SU-DHL-6 (cell line): ENCODE measurements around the gene RABL6.

ENCODE experiments used
- H2AFZ ChIP-seq: fragments of 200-600 bp; sonication (generic); 2 replicates; pipeline ENCODE4 v1.6.1; 2014; ENCODE audit warnings: low read depth, mild to moderate bottlenecking, moderate library complexity, mixed read lengths, antibody characterized with exemption, low read length; ENCODE audit not compliant: severe bottlenecking
- H3F3A ChIP-seq: fragments of 200-600 bp; shearing (Covaris generic); 2 replicates; pipeline ENCODE4 v1.6.0; 2016; ENCODE audit warnings: antibody characterized with exemption, mild to moderate bottlenecking; ENCODE audit not compliant: insufficient read depth
- H3K27ac ChIP-seq: fragments of 200-600 bp; sonication (generic); 2 replicates; pipeline ENCODE4 v1.5.1; 2016; ENCODE audit warnings: low read depth, mild to moderate bottlenecking, low read length, moderate library complexity, mixed read lengths
- H3K27me3 ChIP-seq: fragments of 200-600 bp; sonication (generic), shearing (Covaris generic); 2 replicates; pipeline ENCODE4 v1.6.0; 2014; ENCODE audit warnings: mild to moderate bottlenecking, low read length
- H3K36me3 ChIP-seq: fragments of 200-600 bp; sonication (generic); 2 replicates; pipeline ENCODE4 v1.6.1; 2014; ENCODE audit warnings: mild to moderate bottlenecking, low read length, mixed read lengths
- H3K4me2 ChIP-seq: fragments of 300-600, 200-600 bp; shearing (Covaris generic), sonication (generic); 2 replicates; pipeline ENCODE4 v1.6.0; 2014; ENCODE audit warnings: low read length, low read depth, mild to moderate bottlenecking; ENCODE audit not compliant: poor library complexity, severe bottlenecking
- H3K4me3 ChIP-seq: fragments of 200-600 bp; sonication (generic); 2 replicates; pipeline ENCODE4 v1.5.1; 2014; ENCODE audit warnings: antibody characterized with exemption, low read length, mild to moderate bottlenecking, mixed read lengths; ENCODE audit not compliant: insufficient read depth, poor library complexity, severe bottlenecking
- H3K79me2 ChIP-seq: fragments of 200-600 bp; sonication (generic); 2 replicates; pipeline ENCODE4 v1.6.1; 2014; ENCODE audit warnings: mild to moderate bottlenecking, low read length, moderate library complexity; ENCODE audit not compliant: insufficient read depth
- H3K9ac ChIP-seq: fragments of 200-600 bp; sonication (generic); 2 replicates; pipeline ENCODE4 v1.7.0; 2014; ENCODE audit warnings: mild to moderate bottlenecking, low read length
- H3K9me2 ChIP-seq: fragments of 200-600 bp; sonication (generic); replicated peaks from 2 replicates; pipeline ENCODE4 v1.6.1; 2014; ENCODE audit warnings: low read length; ENCODE audit not compliant: insufficient read depth
- H3K9me3 ChIP-seq: fragments of 200-600 bp; sonication (generic); 2 replicates; pipeline ENCODE4 v1.6.1; 2014; ENCODE audit warnings: low read length, mixed read lengths; ENCODE audit not compliant: insufficient read depth
- H4K20me1 ChIP-seq: fragments of 200-600 bp; sonication (generic); 2 replicates; pipeline ENCODE4 v1.6.1; 2014; ENCODE audit warnings: low read depth, mild to moderate bottlenecking, antibody characterized with exemption, low read length, moderate library complexity, mixed read lengths
- EZH2phosphoT487 ChIP-seq: fragments of 200-600 bp; sonication (generic), shearing (Covaris generic); conservative IDR thresholded peaks from 2 replicates; pipeline ENCODE4 v1.6.1; 2018; ENCODE audit warnings: mild to moderate bottlenecking, antibody characterized with exemption, low read length, moderate library complexity, mixed read lengths
- TF ChIP-seq, protein P1 (sequence below): fragments of 200-600 bp; sonication (generic); IDR thresholded peaks from one replicate; pipeline ENCODE4 v1.5.1; 2017; ENCODE audit warnings: antibody characterized with exemption, mild to moderate bottlenecking, low read length, moderate library complexity; ENCODE audit not compliant: insufficient read depth, poor library complexity, severe bottlenecking

The RABL6 gene

DNA sequence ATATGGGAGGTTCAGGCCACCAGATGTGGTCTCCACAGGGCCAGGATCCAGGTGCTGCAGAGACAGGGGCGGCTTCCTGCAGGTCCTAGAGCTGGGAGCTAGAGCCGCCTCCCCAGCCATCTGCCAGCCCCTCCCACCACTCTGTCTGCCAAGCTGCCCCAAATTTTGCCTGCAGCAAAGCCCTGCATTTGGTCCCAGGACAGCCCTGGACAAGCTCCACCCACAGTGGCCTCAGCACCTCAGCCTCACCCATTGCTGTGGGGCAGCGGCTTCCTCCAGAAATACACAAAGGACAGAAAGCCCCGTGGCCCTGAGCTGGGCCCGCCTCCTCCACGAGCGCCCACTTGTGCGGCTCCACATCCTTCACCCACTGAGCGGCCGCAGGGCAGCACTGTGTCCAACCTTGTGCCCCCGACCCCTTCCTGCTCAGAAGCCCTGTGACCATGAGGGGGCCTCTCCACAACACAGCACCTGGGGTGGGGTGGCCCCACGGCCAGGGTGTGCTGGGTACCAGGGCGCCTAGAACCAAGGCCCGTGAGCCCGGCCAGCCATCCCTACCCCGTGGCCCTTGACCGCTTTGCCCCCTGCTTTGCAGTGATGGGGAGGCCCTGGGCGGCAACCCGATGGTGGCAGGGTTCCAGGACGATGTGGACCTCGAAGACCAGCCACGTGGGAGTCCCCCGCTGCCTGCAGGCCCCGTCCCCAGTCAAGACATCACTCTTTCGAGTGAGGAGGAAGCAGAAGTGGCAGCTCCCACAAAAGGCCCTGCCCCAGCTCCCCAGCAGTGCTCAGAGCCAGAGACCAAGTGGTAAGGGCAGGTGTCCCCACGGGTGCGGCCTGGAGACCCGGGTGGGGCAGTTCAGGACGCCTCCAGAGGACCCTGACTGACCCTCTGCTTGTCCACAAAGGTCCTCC, 30.8 kb downstream of the RABL6 start:
- Histone ChIP-seq H3K9me3 (no peaks in the 10 kb centered on the region), H3K9me2 (no peaks in the 10 kb centered on the region), H4K20me1 (no peaks in the 10 kb centered on the region), H3K27ac (no peak overlapping the region), H3F3A (no peaks in the 10 kb centered on the region; the same call in 1 of the 2 replicates), H3K27me3 (no peaks in the 10 kb centered on the region), H2AFZ (no peak overlapping the region), H3K79me2 (no peaks in the 10 kb centered on the region), H3K4me3 (no peak overlapping the region), H3K4me2 (no peak overlapping the region), H3K9ac (no peak overlapping the region), H3K36me3 (no peaks in the 10 kb centered on the region)
- TF ChIP-seq EZH2phosphoT487 = no peak
- TF ChIP-seq, protein P1, sequence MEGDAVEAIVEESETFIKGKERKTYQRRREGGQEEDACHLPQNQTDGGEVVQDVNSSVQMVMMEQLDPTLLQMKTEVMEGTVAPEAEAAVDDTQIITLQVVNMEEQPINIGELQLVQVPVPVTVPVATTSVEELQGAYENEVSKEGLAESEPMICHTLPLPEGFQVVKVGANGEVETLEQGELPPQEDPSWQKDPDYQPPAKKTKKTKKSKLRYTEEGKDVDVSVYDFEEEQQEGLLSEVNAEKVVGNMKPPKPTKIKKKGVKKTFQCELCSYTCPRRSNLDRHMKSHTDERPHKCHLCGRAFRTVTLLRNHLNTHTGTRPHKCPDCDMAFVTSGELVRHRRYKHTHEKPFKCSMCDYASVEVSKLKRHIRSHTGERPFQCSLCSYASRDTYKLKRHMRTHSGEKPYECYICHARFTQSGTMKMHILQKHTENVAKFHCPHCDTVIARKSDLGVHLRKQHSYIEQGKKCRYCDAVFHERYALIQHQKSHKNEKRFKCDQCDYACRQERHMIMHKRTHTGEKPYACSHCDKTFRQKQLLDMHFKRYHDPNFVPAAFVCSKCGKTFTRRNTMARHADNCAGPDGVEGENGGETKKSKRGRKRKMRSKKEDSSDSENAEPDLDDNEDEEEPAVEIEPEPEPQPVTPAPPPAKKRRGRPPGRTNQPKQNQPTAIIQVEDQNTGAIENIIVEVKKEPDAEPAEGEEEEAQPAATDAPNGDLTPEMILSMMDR = no peak

DNA sequence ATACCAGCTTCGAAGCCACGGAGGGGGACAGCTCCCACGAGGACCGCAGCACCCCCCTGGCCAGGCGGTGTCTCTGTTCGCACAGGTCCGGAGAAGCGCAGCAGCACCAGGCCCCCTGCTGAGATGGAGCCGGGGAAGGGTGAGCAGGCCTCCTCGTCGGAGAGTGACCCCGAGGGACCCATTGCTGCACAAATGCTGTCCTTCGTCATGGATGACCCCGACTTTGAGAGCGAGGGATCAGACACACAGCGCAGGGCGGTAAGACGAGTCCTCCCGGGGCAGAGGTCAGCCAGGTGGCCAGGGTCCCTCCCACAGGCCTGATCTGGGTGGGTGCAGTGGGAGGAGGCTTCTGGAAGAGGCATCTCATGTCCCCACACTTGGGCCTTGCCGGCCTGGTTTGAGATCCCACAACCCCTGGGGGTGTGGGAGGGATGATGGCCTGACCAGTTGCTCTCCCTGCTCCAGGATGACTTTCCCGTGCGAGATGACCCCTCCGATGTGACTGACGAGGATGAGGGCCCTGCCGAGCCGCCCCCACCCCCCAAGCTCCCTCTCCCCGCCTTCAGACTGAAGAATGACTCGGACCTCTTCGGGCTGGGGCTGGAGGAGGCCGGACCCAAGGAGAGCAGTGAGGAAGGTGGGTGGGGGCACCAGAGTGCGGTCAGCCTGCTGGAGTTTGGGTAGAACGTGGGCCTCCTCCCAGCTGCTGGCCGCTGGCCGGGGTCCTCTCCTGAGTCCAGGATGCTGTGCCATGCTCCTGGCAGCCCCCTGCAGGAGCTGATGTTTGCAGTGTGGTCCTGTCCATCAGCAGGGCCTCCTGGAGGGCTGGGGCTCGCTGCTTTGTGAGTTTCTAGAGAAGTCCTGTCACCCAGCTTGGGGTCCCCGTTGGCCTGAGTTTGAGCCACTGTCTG, 31.7 kb downstream of the RABL6 start:
- H3K27me3 ChIP-seq = no peaks in the 10 kb centered on the region
- no peaks in the 10 kb centered on the region for H3K36me3 ChIP-seq
- H3K9me2 ChIP-seq = no peaks in the 10 kb centered on the region
- H4K20me1 ChIP-seq = no peaks in the 10 kb centered on the region
- H3K4me3 ChIP-seq = no peak overlapping the region
- no peak overlapping the region for H3K4me2 ChIP-seq
- H3K9ac ChIP-seq = no peak overlapping the region
- no peak overlapping the region for H2AFZ ChIP-seq
- H3F3A ChIP-seq = no peaks in the 10 kb centered on the region; the same call in 1 of the 2 replicates
- no peaks in the 10 kb centered on the region for H3K79me2 ChIP-seq
- no peaks in the 10 kb centered on the region for H3K9me3 ChIP-seq
- H3K27ac ChIP-seq = no peak overlapping the region
- no peak for TF ChIP-seq EZH2phosphoT487
- TF ChIP-seq, protein P1 = no peak

DNA sequence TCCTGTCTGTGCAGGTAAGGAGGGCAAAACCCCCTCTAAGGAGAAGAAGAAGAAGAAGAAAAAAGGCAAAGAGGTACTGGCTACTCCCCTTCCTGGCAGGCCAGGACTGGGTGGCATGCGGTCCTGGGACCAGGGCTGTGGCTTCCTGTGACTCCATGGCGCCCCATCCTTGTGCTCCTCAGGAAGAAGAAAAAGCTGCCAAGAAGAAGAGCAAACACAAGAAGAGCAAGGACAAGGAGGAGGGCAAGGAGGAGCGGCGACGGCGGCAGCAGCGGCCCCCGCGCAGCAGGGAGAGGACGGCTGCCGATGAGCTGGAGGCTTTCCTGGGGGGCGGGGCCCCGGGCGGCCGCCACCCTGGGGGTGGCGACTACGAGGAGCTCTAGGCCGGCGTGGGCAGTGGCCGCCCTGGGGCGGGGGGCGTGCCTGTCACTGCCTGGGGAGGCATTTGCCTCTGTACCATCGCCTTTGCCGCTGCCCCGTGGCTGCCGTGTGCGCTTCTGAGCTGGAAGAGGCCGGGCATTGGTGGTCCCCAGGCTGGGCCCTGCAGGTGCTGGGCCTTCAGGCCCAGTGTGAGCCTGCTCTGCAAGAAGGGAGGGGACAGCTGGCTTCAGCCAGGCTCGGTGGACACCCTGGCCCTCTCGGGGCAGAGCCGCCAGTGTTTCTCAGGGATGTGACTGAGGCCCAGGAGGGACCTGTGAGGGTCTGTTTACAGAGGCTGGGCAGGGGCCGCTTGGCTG, 32.6 kb downstream of the RABL6 start:
- no peaks in the 10 kb centered on the region for H3K9me2 ChIP-seq
- no peaks in the 10 kb centered on the region for H3K36me3 ChIP-seq
- no peaks in the 10 kb centered on the region for H4K20me1 ChIP-seq
- H3K4me2 ChIP-seq = no peak overlapping the region
- no peaks in the 10 kb centered on the region for H3K27me3 ChIP-seq
- no peak overlapping the region for H3K4me3 ChIP-seq
- no peaks in the 10 kb centered on the region; the same call in 1 of the 2 replicates for H3F3A ChIP-seq
- TF ChIP-seq EZH2phosphoT487 = no peak
- TF ChIP-seq, protein P1 = no peak
- no peaks in the 10 kb centered on the region for H3K9me3 ChIP-seq
- no peaks in the 10 kb centered on the region for H3K79me2 ChIP-seq
- no peak overlapping the region for H3K27ac ChIP-seq
- no peak overlapping the region for H3K9ac ChIP-seq
- no peak overlapping the region for H2AFZ ChIP-seq
